ENCODE results near the gene NDUFS7. TPM values are rescaled to one million over a fixed set of nuclear protein-coding genes. Genes with fewer than 3 reads are reported as not detected.

NDUFS7 gene
- total RNA-seq, 1 experiment from 2014 or later, result 59.3 TPM

- no peak for DNase-seq (ENCODE audit: low read depth, low spot score)
- in situ Hi-C loops (cut with HindIII; ENCODE audit: low pct_unique_long_range_greater_than_20kb, low sequenced_read_pairs), result no loop called here
Observed at GRCh38 chr19:1379126-1379905, 4.4 kb upstream of the NDUFS7 start.

- in situ Hi-C loops (cut with HindIII; ENCODE audit: low pct_unique_long_range_greater_than_20kb, low sequenced_read_pairs), result no loop called here
- DNase-seq (ENCODE audit: low read depth, low spot score), result no peak
Observed at GRCh38 chr19:1379961-1380489, 3.7 kb upstream of the NDUFS7 start.

GRCh38 chr19:1382250-1382649, 1.5 kb upstream of the NDUFS7 start:
- no peak for DNase-seq (ENCODE audit: low read depth, low spot score)
- in situ Hi-C loops (cut with HindIII; ENCODE audit: low pct_unique_long_range_greater_than_20kb, low sequenced_read_pairs), result no loop called here

GRCh38 chr19:1383017-1383311, 743 bp upstream of the NDUFS7 start:
- DNase-seq (ENCODE audit: low read depth, low spot score), result no peak
- in situ Hi-C loops (cut with HindIII; ENCODE audit: low pct_unique_long_range_greater_than_20kb, low sequenced_read_pairs), result no loop called here

GRCh38 chr19:1384085-1384462, 367 bp downstream of the NDUFS7 start:
- in situ Hi-C loops (cut with HindIII; ENCODE audit: low pct_unique_long_range_greater_than_20kb, low sequenced_read_pairs), result no loop called here
- DNase-seq (ENCODE audit: low read depth, low spot score), result no peak

- in situ Hi-C loops (cut with HindIII; ENCODE audit: low pct_unique_long_range_greater_than_20kb, low sequenced_read_pairs), result no loop called here
- DNase-seq (ENCODE audit: low read depth, low spot score), result no peak
Observed at GRCh38 chr19:1384478-1385110, 887 bp downstream of the NDUFS7 start.

GRCh38 chr19:1385816-1386215, 2.1 kb downstream of the NDUFS7 start:
- DNase-seq (ENCODE audit: low read depth, low spot score), result no peak
- in situ Hi-C loops (cut with HindIII; ENCODE audit: low pct_unique_long_range_greater_than_20kb, low sequenced_read_pairs), result no loop called here

- in situ Hi-C loops (cut with HindIII; ENCODE audit: low pct_unique_long_range_greater_than_20kb, low sequenced_read_pairs), result no loop called here
- no peak for DNase-seq (ENCODE audit: low read depth, low spot score)
Observed at GRCh38 chr19:1386945-1387683, 3.4 kb downstream of the NDUFS7 start.

- in situ Hi-C loops (cut with HindIII; ENCODE audit: low pct_unique_long_range_greater_than_20kb, low sequenced_read_pairs), result no loop called here
- no peak for DNase-seq (ENCODE audit: low read depth, low spot score)
Observed at GRCh38 chr19:1387684-1388636, 4.3 kb downstream of the NDUFS7 start.

GRCh38 chr19:1388637-1389026, 4.9 kb downstream of the NDUFS7 start:
- in situ Hi-C loops (cut with HindIII; ENCODE audit: low pct_unique_long_range_greater_than_20kb, low sequenced_read_pairs), result no loop called here
- DNase-seq (ENCODE audit: low read depth, low spot score), result no peak

- DNase-seq (ENCODE audit: low read depth, low spot score), result no peak
- in situ Hi-C loops (cut with HindIII; ENCODE audit: low pct_unique_long_range_greater_than_20kb, low sequenced_read_pairs), result no loop called here
Observed at GRCh38 chr19:1389033-1389940, 5.6 kb downstream of the NDUFS7 start.

- no peak for DNase-seq (ENCODE audit: low read depth, low spot score)
- in situ Hi-C loops (cut with HindIII; ENCODE audit: low pct_unique_long_range_greater_than_20kb, low sequenced_read_pairs), result no loop called here
Observed at GRCh38 chr19:1390890-1391423, 7.2 kb downstream of the NDUFS7 start.

- in situ Hi-C loops (cut with HindIII; ENCODE audit: low pct_unique_long_range_greater_than_20kb, low sequenced_read_pairs), result no loop called here
- no peak for DNase-seq (ENCODE audit: low read depth, low spot score)
Observed at GRCh38 chr19:1392407-1392806, 8.7 kb downstream of the NDUFS7 start.

- no peak for DNase-seq (ENCODE audit: low read depth, low spot score)
- in situ Hi-C loops (cut with HindIII; ENCODE audit: low pct_unique_long_range_greater_than_20kb, low sequenced_read_pairs), result no loop called here
Observed at GRCh38 chr19:1392939-1393530, 9.3 kb downstream of the NDUFS7 start.

- in situ Hi-C loops (cut with HindIII; ENCODE audit: low pct_unique_long_range_greater_than_20kb, low sequenced_read_pairs), result no loop called here
- DNase-seq (ENCODE audit: low read depth, low spot score), result no peak
Observed at GRCh38 chr19:1393841-1394240, 10.1 kb downstream of the NDUFS7 start.
